Astrocyte (in vitro differentiated cells and primary cell): ENCODE data around the gene KLB. TPM values are rescaled to one million over a fixed set of nuclear protein-coding genes. Genes with fewer than 3 reads are reported as not detected.
"Not testable (repeated sequence)": the region's sequence is repeated elsewhere in the genome, so short reads cannot be mapped to it uniquely, and the experiment has no call there.

ENCODE experiments used
- DNase-seq: peaks from one replicate; pipeline ENCODE4 v3.0.0-alpha.2; 2010; ENCODE audit warnings: low read depth
- FAIRE-seq: peaks from 2 replicates; lab custom pipeline; 2011; peaks lifted over from hg19 to GRCh38; lab: Jason Lieb, UNC
- H2AFZ ChIP-seq: 2 replicates; pipeline ENCODE4 v1.6.0; 2012; ENCODE audit warnings: low read depth, low read length, inconsistent platforms
- H3K27ac ChIP-seq: 2 replicates; pipeline ENCODE4 v1.5.1; 2011; ENCODE audit warnings: low read depth, low read length, inconsistent platforms
- H3K27me3 ChIP-seq: 2 replicates; pipeline ENCODE4 v1.6.0; 2011; ENCODE audit warnings: low read length, inconsistent platforms; ENCODE audit not compliant: insufficient read depth
- H3K36me3 ChIP-seq: 2 replicates; pipeline ENCODE4 v1.5.1; 2011; ENCODE audit warnings: low read length, inconsistent platforms; ENCODE audit not compliant: insufficient read depth
- H3K4me1 ChIP-seq: 2 replicates; pipeline ENCODE4 v1.5.1; 2011; ENCODE audit warnings: low read length, inconsistent platforms; ENCODE audit not compliant: insufficient read depth
- H3K4me2 ChIP-seq: 2 replicates; pipeline ENCODE4 v1.6.0; 2012; ENCODE audit warnings: low read length, inconsistent platforms
- H3K4me3 ChIP-seq: 2 replicates; pipeline ENCODE4 v1.5.1; 2011; ENCODE audit warnings: low read depth, mild to moderate bottlenecking, low read length, inconsistent platforms; ENCODE audit not compliant: insufficient read depth
- H3K79me2 ChIP-seq: 2 replicates; pipeline ENCODE4 v1.6.0; 2012; ENCODE audit warnings: mild to moderate bottlenecking, low read length, inconsistent platforms; ENCODE audit not compliant: insufficient read depth
- H3K9ac ChIP-seq: 2 replicates; pipeline ENCODE4 v1.6.0; 2012; ENCODE audit warnings: mild to moderate bottlenecking, low read length, inconsistent platforms
- H3K9me3 ChIP-seq: 2 replicates; pipeline ENCODE4 v1.5.1; 2012; ENCODE audit warnings: low read depth, mild to moderate bottlenecking, low read length, inconsistent platforms; ENCODE audit not compliant: insufficient read depth
- H4K20me1 ChIP-seq: 2 replicates; pipeline ENCODE4 v1.6.0; 2012; ENCODE audit warnings: low read length, inconsistent platforms; ENCODE audit not compliant: insufficient read depth
- H3K27ac Mint-ChIP-seq: one replicate; pipeline ENCODE4 v1.8.0; 2021; ENCODE audit warnings: mild to moderate bottlenecking, mixed read lengths; ENCODE audit not compliant: unreplicated experiment
- H3K27me3 Mint-ChIP-seq: one replicate; pipeline ENCODE4 v1.8.0; 2021; ENCODE audit warnings: low read depth, mixed read lengths; ENCODE audit not compliant: unreplicated experiment
- H3K36me3 Mint-ChIP-seq: one replicate; pipeline ENCODE4 v1.8.0; 2021; ENCODE audit warnings: low read depth, mixed read lengths; ENCODE audit not compliant: unreplicated experiment
- H3K4me1 Mint-ChIP-seq: one replicate; pipeline ENCODE4 v1.8.0; 2021; ENCODE audit warnings: low read depth, mixed read lengths; ENCODE audit not compliant: unreplicated experiment
- H3K4me3 Mint-ChIP-seq: one replicate; pipeline ENCODE4 v1.8.0; 2021; ENCODE audit warnings: mild to moderate bottlenecking, moderate library complexity, mixed read lengths; ENCODE audit not compliant: unreplicated experiment
- H3K9me3 Mint-ChIP-seq: one replicate; pipeline ENCODE4 v1.8.0; 2021; ENCODE audit warnings: mild to moderate bottlenecking, mixed read lengths; ENCODE audit not compliant: unreplicated experiment
- EZH2 ChIP-seq: IDR thresholded peaks from 2 replicates; pipeline ENCODE4 v1.6.1; 2012; ENCODE audit warnings: mild to moderate bottlenecking, low read length, inconsistent platforms; ENCODE audit not compliant: insufficient read depth
- total RNA-seq: library from RNA; stranded (reverse); gene quantifications from 2 replicates; pipeline ENCODE4 v1.2.1, GENCODE V29; 2021
- TF ChIP-seq, protein P1 (sequence below): IDR thresholded peaks from 2 replicates; pipeline ENCODE4 v1.5.1; 2011; ENCODE audit warnings: low read depth, mild to moderate bottlenecking, inconsistent platforms, low read length, moderate library complexity; ENCODE audit not compliant: insufficient read depth

The KLB gene
- total RNA-seq, 1 donor from 2014 or later, result not detected

DNA sequence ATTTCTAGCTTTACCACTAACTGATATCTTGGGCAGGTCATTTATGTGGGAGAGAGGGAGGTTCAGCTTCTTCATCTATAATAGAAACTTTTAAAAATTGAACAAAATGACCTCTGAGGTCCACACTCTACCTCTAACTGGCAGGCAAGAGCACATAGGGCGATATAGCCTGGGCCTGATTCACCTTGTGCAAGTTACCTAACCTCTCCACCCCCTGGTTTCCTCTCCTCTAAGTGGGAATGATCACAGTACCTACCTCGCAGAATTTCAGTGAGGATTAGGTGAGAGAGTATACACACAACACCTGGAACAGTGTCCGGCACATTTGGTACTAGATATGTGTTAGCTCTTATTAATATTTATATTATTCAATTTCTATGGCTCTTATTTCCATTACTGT is 15.5 kb downstream of the KLB start:
- no peak for TF ChIP-seq EZH2
- TF ChIP-seq, protein P1, sequence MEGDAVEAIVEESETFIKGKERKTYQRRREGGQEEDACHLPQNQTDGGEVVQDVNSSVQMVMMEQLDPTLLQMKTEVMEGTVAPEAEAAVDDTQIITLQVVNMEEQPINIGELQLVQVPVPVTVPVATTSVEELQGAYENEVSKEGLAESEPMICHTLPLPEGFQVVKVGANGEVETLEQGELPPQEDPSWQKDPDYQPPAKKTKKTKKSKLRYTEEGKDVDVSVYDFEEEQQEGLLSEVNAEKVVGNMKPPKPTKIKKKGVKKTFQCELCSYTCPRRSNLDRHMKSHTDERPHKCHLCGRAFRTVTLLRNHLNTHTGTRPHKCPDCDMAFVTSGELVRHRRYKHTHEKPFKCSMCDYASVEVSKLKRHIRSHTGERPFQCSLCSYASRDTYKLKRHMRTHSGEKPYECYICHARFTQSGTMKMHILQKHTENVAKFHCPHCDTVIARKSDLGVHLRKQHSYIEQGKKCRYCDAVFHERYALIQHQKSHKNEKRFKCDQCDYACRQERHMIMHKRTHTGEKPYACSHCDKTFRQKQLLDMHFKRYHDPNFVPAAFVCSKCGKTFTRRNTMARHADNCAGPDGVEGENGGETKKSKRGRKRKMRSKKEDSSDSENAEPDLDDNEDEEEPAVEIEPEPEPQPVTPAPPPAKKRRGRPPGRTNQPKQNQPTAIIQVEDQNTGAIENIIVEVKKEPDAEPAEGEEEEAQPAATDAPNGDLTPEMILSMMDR, result no peak
- Histone ChIP-seq H3K36me3 (no peaks in the 10 kb centered on the region), H2AFZ (no peak overlapping the region), H3K27me3 (no peaks in the 10 kb centered on the region), H3K4me2 (no peak overlapping the region), H3K4me3 (no peak overlapping the region), H3K27ac (no peak overlapping the region), H3K9ac (no peak overlapping the region), H3K79me2 (no peaks in the 10 kb centered on the region), H3K9me3 (no peaks in the 10 kb centered on the region), H3K4me1 (no peaks in the 10 kb centered on the region), H4K20me1 (no peaks in the 10 kb centered on the region)
- Mint-ChIP-seq H3K9me3 (no peaks in the 10 kb centered on the region), H3K36me3 (no peaks in the 10 kb centered on the region), H3K27ac (no peak overlapping the region), H3K4me1 (no peaks in the 10 kb centered on the region), H3K27me3 (no peaks in the 10 kb centered on the region), H3K4me3 (no peak overlapping the region)
- DNase-seq, result no peak
- no peak for FAIRE-seq

DNA sequence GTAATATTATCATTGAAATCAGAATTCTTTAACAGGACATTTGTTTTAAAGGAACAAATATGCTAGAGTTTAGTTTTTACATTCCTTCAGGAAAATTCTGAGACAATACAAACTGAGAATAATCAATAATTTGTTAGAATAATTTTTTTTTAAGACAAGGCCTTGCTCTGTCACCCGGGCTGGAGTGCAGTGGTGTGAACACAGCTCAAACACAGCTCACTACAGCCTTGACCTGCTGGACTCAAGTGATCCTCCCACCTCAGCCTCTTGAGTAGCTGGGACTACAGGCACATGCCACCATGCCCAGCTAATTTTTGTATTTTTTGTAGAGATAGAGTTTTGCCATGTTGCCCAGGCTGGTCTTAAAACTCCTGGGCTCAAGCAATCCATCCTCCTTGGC is 18.6 kb downstream of the KLB start:
- H3K4me2 ChIP-seq, H3K4me3 Mint-ChIP-seq, H3K27me3 ChIP-seq, H3K4me1 ChIP-seq, H3K27ac Mint-ChIP-seq, FAIRE-seq, H3K9ac ChIP-seq, H3K36me3 Mint-ChIP-seq, H3K4me1 Mint-ChIP-seq, H3K4me3 ChIP-seq, H3K27ac ChIP-seq, H3K36me3 ChIP-seq, DNase-seq, H3K27me3 Mint-ChIP-seq, H4K20me1 ChIP-seq, H3K9me3 ChIP-seq, H3K9me3 Mint-ChIP-seq, H3K79me2 ChIP-seq, H2AFZ ChIP-seq: not testable (repeated sequence)

DNA sequence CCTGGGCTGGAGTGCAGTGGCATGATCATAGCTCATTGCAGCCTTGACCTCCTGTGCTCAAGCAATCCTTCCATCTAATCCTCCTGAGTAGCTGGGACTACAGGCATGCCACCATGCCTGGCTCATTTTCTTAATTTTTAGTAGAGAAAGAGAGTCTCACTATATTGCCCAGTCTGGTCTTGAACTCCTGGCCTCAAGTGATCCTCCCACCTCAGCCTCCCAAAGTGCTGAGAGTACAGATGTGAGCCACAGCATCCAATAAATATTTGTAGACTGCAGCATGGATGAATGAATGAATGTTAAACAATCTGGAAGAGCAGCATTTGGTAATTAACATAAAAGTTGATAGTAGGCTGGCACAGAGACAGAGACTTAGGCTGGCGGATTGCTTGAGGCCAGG is 20.0 kb downstream of the KLB start:
- H3K9me3 Mint-ChIP-seq, result no peaks in the 10 kb centered on the region
- Histone ChIP-seq H3K79me2 (no peaks in the 10 kb centered on the region), H2AFZ (no peak overlapping the region), H3K4me2 (no peak overlapping the region), H3K4me1 (no peaks in the 10 kb centered on the region), H3K36me3 (no peaks in the 10 kb centered on the region), H3K4me3 (no peak overlapping the region), H3K27me3 (no peaks in the 10 kb centered on the region), H3K9me3 (no peaks in the 10 kb centered on the region), H3K27ac (no peak overlapping the region), H4K20me1 (no peaks in the 10 kb centered on the region), H3K9ac (no peak overlapping the region)
- peaks cover 5% of the 10 kb centered on the region for H3K27me3 Mint-ChIP-seq
- no peak overlapping the region for H3K27ac Mint-ChIP-seq
- no peaks in the 10 kb centered on the region for H3K4me1 Mint-ChIP-seq
- no peak overlapping the region for H3K4me3 Mint-ChIP-seq
- FAIRE-seq (no peak), DNase-seq (no peak)
- TF ChIP-seq EZH2, result no peak
- TF ChIP-seq, protein P1, result no peak
- H3K36me3 Mint-ChIP-seq, result no peaks in the 10 kb centered on the region
